ENCODE measurements around the gene BDKRB2.

DNA sequence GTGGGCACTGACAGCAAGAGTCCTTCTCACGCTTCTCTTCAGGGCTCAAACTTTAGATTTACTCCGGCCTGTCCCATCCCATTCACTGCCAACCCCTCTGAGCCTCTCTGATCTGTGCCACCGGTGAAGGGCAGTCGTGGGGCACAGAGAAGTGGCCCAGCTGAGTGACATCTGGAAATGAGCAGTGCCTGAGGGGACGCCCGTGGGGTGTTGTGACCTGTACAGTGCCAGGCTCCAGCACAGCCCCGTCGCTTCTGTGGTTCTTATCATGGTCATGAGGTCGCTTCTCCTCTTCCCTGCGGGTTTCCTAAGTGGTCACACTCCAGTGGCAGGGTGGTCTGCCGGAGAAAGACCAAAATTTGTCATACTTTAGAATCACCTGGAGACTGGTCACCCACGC lies 4.1 kb downstream of the BDKRB2 start:
- TF ChIP-seq, protein P1, sequence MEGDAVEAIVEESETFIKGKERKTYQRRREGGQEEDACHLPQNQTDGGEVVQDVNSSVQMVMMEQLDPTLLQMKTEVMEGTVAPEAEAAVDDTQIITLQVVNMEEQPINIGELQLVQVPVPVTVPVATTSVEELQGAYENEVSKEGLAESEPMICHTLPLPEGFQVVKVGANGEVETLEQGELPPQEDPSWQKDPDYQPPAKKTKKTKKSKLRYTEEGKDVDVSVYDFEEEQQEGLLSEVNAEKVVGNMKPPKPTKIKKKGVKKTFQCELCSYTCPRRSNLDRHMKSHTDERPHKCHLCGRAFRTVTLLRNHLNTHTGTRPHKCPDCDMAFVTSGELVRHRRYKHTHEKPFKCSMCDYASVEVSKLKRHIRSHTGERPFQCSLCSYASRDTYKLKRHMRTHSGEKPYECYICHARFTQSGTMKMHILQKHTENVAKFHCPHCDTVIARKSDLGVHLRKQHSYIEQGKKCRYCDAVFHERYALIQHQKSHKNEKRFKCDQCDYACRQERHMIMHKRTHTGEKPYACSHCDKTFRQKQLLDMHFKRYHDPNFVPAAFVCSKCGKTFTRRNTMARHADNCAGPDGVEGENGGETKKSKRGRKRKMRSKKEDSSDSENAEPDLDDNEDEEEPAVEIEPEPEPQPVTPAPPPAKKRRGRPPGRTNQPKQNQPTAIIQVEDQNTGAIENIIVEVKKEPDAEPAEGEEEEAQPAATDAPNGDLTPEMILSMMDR (conservative IDR thresholded peaks at IDR 0.05): no peak
- TF ChIP-seq ZFX (IDR thresholded peaks at IDR 0.05): no peak

Measured in C4-2B (cell line).